GM18951 (cell line): ENCODE data around the gene CACHD1.

Experiments used
- POLR2A ChIP-seq: IDR thresholded peaks from 4 replicates; pipeline ENCODE4 v1.6.1; 2011; ENCODE audit warnings: mild to moderate bottlenecking; ENCODE audit not compliant: insufficient read length, insufficient read depth; ENCODE audit errors: extremely low read depth
- in situ Hi-C: fragments of 300-500 bp; cut with MboI; formaldehyde crosslinking; loops from one replicate; pipeline ENCODE4 v1.12.0; 2022; ENCODE audit warnings: low sequenced_read_pairs, mixed read lengths, inconsistent platforms; ENCODE audit not compliant: unreplicated experiment

CACHD1 gene

GRCh38 chr1:64514197-64514765 is 44.4 kb downstream of the CACHD1 start:
- no peak for TF ChIP-seq POLR2A
- in situ Hi-C loops = no loop called here

DNA sequence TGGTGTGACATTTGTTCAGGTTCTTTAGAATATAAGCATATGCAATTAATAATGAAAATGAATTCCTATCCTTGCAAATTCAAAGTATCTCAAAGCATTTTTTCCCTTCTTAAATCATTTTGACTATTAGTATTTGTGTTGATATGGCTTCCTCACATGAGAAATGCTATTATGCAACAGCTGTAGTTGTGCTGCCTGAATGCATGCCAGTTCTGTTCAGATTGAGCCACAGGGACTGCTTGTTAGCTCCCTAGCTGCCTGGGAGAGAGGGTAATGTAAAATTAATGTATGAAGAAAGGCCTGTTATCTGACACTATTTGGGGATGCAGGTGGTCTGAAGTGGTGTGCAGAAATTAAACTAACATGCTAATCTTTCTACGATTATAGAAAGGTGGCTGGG is 45.5 kb downstream of the CACHD1 start:
- in situ Hi-C loops = no loop called here
- TF ChIP-seq POLR2A = no peak

DNA sequence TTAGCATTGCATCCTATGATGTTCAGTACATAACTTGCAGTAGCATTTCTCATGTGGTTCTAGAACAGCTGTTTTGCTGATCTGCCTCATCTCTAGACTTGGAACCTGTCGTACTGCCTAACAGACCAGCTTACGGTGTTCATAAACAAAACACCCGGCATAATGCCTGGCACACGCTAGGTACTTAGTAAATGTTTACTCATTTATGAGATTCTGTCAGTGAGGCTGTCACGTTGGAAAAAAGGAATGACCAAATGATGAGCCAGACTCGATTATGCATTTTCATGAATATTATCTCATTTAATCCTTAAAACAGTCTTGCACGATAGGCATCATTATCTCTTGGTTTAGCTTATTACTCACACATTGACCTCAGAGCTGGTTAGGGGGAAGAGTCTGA is 46.4 kb downstream of the CACHD1 start:
- in situ Hi-C loops = no loop called here

GRCh38 chr1:64516803-64517568 is 47.1 kb downstream of the CACHD1 start:
- in situ Hi-C loops = no loop called here
- TF ChIP-seq POLR2A = no peak

More for the DNA sequence above, 46.4 kb downstream of the CACHD1 start:
- TF ChIP-seq POLR2A = no peak

DNA sequence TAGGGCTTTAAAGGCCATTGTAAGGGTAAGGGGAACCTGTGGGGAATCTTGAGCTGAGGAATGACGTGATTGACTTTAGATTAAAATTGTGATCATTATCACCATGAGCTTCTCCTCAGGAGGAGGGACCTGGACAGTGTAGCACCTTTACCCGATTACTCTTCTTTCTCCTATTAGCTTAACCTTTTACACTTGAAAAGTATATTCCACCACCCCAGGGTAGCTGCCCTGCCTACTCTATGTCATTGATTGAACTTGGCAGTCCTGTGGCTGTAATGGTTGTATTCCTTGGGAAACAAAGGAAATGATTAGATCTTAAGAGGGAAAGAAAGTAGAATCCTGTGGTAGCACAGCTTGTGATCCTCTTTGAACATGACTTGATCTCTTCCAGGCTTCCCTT is 47.7 kb downstream of the CACHD1 start:
- in situ Hi-C loops = no loop called here
- no peak for TF ChIP-seq POLR2A

GRCh38 chr1:64518692-64519481 is 49.0 kb downstream of the CACHD1 start:
- in situ Hi-C loops = no loop called here
- TF ChIP-seq POLR2A = no peak

GRCh38 chr1:64519901-64520300 is 50.0 kb downstream of the CACHD1 start:
- in situ Hi-C loops = no loop called here
- no peak for TF ChIP-seq POLR2A

DNA sequence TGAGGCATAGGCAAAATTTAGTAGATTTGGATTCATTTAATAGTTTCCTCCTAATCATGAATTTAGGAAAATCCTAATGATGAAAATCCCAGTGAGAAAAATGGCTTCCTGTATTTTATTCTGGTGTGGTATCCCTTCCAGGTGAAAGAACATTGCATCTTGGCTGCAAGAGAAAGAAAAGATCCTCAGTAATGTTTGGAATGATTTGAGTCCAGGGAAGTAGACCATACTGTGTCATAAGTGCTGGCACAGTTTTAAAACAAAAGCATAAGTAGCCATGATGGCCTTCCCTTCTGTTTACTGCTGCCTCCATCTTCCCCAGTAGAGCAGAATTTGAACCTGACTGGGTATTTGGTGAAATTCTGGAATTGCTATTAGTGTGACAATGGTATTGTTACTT is 52.8 kb downstream of the CACHD1 start:
- in situ Hi-C loops = no loop called here
- TF ChIP-seq POLR2A = no peak

DNA sequence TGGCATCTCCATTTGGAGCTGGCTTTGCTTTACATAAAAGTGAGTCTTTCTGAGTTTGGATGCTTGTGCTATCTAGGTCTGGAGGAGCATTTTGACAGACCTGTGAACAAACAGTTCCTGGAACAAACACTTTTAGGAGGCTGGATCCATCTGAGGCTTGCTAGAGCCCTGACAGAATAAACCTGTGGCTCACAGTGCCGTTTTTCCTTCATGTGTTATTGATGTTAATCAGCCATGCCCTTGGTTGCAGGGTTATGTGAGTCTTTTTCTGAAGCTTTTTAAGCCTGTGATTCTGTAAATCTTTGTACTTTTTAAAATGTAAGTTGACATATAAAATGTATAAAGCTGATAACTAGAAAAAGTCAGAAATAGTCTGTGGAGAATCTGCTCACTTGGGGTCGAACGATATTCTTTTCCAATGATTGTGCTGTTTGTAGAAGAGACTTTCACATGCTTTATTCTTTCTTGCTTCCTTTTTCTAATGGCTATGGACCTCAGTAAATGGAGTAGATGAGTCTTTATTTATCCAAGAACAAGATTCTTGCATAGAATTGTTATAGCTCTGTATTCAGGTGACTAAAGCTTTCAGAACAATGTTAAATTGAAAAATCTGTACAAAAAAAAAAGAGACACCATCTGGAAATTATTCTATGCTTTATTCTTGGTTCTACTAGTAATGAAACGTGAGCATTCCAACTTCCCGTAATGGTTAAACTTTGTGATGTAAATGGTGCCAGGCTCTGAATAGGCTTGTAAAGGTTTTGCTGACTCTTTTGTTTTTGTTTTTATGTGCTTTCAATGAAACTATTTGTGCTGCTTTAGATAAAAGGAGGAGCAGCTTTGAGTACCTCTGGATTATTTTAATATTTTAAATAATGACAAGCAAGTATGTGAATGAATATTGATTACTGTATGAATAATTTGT is 53.7 kb downstream of the CACHD1 start:
- in situ Hi-C loops = no loop called here
- no peak for TF ChIP-seq POLR2A

GRCh38 chr1:64524614-64525013 is 54.7 kb downstream of the CACHD1 start:
- TF ChIP-seq POLR2A = no peak
- in situ Hi-C loops = no loop called here

GRCh38 chr1:64525116-64525686 is 55.3 kb downstream of the CACHD1 start:
- in situ Hi-C loops = no loop called here
- no peak for TF ChIP-seq POLR2A

- TF ChIP-seq POLR2A = no peak
- in situ Hi-C loops = no loop called here
These were observed 56.4 kb downstream of the CACHD1 start for GRCh38 chr1:64526312-64526711.
